ENCODE measurements around the gene FHOD1.

Gene FHOD1

DNA sequence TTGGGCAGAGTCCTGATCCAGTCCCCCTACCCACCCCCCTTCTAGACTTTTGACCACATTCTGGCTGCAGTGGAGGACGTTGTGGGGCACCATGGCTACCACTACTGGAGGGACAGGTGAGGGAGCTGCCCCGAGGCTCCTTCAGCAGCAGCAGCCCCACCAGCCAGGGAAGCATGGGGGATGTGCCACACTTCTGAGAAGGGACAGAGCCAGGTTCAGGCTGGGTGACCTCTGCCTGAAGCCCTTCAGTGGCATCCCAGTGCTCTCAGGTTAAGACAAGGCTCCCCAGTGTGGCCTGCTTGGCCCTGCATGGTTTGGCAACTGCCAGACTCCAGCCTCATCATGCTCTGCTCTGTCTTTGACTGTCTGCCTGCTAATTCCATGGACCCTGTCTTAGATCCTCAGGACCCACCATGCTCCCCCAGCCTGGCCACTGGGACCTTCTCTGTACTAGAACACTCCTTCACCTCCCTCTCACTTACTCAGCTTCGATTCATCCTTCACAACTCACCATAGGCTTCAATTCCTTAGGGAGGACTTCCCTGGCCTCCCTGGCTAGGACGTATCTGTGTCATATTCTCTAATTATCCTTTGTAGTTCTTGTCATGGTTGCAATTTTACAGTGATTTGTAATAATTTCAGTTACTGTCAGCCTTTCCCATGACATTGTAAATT, 10.3 kb upstream of the FHOD1 start:
- no peak for TF ChIP-seq FOXP2 (optimal IDR thresholded peaks at IDR 0.05; ENCODE audit: borderline replicate concordance, extremely low read depth, extremely low read length, insufficient read depth)
- TF ChIP-seq POLR2AphosphoS5 (IDR thresholded peaks at IDR 0.05; ENCODE audit: low read depth, low read length), result no peak
- TF ChIP-seq SIN3A (IDR thresholded peaks at IDR 0.05; ENCODE audit: borderline replicate concordance, insufficient read depth, low read length), result no peak
- no peak for TF ChIP-seq TAF1 (IDR thresholded peaks at IDR 0.05; ENCODE audit: borderline replicate concordance, insufficient read depth, low read length)
- TF ChIP-seq, protein P1, sequence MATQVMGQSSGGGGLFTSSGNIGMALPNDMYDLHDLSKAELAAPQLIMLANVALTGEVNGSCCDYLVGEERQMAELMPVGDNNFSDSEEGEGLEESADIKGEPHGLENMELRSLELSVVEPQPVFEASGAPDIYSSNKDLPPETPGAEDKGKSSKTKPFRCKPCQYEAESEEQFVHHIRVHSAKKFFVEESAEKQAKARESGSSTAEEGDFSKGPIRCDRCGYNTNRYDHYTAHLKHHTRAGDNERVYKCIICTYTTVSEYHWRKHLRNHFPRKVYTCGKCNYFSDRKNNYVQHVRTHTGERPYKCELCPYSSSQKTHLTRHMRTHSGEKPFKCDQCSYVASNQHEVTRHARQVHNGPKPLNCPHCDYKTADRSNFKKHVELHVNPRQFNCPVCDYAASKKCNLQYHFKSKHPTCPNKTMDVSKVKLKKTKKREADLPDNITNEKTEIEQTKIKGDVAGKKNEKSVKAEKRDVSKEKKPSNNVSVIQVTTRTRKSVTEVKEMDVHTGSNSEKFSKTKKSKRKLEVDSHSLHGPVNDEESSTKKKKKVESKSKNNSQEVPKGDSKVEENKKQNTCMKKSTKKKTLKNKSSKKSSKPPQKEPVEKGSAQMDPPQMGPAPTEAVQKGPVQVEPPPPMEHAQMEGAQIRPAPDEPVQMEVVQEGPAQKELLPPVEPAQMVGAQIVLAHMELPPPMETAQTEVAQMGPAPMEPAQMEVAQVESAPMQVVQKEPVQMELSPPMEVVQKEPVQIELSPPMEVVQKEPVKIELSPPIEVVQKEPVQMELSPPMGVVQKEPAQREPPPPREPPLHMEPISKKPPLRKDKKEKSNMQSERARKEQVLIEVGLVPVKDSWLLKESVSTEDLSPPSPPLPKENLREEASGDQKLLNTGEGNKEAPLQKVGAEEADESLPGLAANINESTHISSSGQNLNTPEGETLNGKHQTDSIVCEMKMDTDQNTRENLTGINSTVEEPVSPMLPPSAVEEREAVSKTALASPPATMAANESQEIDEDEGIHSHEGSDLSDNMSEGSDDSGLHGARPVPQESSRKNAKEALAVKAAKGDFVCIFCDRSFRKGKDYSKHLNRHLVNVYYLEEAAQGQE (IDR thresholded peaks at IDR 0.05; ENCODE audit: insufficient read depth in 1 of 2, low read depth in 2 of 2, low read length in 2 of 2), result no peak

DNA sequence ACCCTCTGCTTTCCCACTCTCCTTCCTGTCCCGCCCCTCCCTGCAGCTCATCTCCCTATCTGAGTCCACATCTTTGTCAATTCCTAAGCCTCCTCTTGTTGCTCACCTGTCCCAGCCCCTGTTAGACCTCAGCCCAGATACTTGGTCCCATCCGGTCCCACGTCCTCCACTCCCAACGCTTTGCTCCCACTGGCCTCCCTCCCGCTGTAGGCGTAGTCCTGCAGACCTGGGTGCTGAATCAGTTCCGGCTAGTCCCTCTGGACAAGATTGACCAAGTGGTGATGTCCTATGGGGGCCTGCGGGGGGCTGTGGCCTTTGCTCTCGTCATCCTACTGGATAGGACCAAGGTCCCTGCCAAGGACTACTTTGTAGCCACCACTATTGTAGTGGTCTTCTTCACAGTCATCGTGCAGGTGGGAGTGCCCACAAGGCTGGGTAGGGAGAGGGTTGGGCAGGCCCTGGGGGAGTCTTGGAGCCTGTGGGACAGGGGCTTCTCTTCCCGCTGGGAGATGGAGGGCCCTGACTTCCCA, 9.5 kb upstream of the FHOD1 start:
- TF ChIP-seq, protein P1 (IDR thresholded peaks at IDR 0.05; ENCODE audit: insufficient read depth in 1 of 2, low read depth in 2 of 2, low read length in 2 of 2), result no peak
- TF ChIP-seq POLR2AphosphoS5 (IDR thresholded peaks at IDR 0.05; ENCODE audit: low read depth, low read length) (no peak), FOXP2 (optimal IDR thresholded peaks at IDR 0.05; ENCODE audit: borderline replicate concordance, extremely low read depth, extremely low read length, insufficient read depth) (no peak), TAF1 (IDR thresholded peaks at IDR 0.05; ENCODE audit: borderline replicate concordance, insufficient read depth, low read length) (no peak), SIN3A (IDR thresholded peaks at IDR 0.05; ENCODE audit: borderline replicate concordance, insufficient read depth, low read length) (no peak)

DNA sequence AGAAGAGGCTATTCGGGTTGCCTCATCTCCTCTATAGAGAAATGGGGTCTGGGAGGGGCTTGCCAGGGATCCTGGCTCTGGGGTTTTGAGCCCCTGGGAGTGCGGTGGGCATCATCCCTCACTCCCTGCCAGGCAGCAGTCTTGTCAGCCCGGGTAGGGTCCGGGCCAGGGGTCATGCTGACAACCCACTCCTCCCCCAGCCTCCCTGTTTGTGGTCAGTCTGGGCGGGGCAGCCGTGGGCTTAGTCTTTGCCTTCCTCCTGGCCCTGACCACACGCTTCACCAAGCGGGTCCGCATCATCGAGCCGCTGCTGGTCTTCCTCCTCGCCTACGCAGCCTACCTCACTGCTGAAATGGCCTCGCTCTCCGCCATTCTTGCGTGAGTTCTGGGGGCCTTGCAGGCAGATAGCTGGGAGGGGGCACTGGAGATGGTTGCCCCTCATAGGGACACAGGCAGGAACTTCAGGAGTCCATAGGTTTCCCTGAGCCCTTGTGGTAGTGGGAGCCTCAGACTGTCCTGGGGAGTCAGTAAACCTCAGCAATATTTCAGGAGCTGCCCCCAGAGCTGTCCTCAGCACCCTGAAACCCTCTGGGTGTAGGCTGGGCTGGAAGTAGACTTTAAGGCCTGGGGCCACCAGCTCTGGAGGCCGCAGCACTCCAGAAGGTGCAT, 8.4 kb upstream of the FHOD1 start:
- no peak for TF ChIP-seq SIN3A (IDR thresholded peaks at IDR 0.05; ENCODE audit: borderline replicate concordance, insufficient read depth, low read length)
- no peak for TF ChIP-seq POLR2AphosphoS5 (IDR thresholded peaks at IDR 0.05; ENCODE audit: low read depth, low read length)
- TF ChIP-seq FOXP2 (optimal IDR thresholded peaks at IDR 0.05; ENCODE audit: borderline replicate concordance, extremely low read depth, extremely low read length, insufficient read depth), result no peak
- TF ChIP-seq, protein P1 (IDR thresholded peaks at IDR 0.05; ENCODE audit: insufficient read depth in 1 of 2, low read depth in 2 of 2, low read length in 2 of 2), result no peak
- TF ChIP-seq TAF1 (IDR thresholded peaks at IDR 0.05; ENCODE audit: borderline replicate concordance, insufficient read depth, low read length), result no peak

DNA sequence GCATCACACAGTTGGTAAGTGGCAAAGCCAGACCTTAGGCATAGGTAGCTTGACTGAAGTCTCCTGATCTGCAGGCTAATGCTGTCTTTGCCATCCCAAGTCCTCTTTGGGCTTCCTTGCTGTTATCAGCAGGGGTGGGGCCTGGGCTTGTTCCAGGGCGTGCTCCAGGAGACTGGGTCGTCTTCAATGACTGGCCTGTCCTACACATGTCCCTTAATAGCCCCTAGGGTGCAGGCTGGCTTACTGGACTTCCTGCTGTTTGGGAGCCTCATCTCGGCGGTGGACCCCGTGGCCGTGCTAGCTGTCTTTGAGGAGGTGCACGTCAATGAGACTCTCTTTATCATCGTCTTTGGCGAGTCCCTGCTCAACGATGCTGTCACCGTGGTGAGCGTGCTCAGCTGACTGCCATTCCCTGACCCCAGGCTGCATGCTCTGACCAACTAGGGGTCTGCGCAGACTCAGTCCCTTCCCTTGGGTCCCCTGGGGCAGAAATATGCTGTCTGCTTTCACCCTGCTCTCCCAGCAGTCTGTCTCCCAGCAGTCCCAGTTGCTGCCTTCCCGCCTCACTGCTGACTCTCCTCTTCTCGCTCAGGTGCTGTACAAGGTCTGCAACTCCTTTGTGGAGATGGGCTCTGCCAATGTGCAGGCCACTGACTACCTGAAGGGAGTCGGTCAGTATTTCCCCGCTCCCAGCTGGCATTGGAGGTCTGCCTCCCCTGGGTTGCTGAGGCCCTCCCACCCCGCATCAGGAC, 7.7 kb upstream of the FHOD1 start:
- TF ChIP-seq, protein P1 (IDR thresholded peaks at IDR 0.05; ENCODE audit: insufficient read depth in 1 of 2, low read depth in 2 of 2, low read length in 2 of 2), result no peak
- TF ChIP-seq FOXP2 (optimal IDR thresholded peaks at IDR 0.05; ENCODE audit: borderline replicate concordance, extremely low read depth, extremely low read length, insufficient read depth) (no peak), SIN3A (IDR thresholded peaks at IDR 0.05; ENCODE audit: borderline replicate concordance, insufficient read depth, low read length) (no peak)

Measured in PFSK-1 (cell line).